Activated CD8-positive, alpha-beta memory T cell treated with anti-CD3 and anti-CD28 coated beads for 1 hour (primary cell): ENCODE data around the gene CT45A1.
A peak's percentile ranks its signal among the peaks of the same experiment; 100 is the strongest.
"Not testable (repeated sequence)": the region's sequence is repeated elsewhere in the genome, so short reads cannot be mapped to it uniquely, and the experiment has no call there.

Experiments used
- DNase-seq, 2 donors: peaks; one replicate each; pipeline ENCODE4 v3.0.0-alpha.2; 2020; ENCODE audit warnings: low read depth in 1 of 2; ENCODE audit errors: extremely low read depth in 1 of 2

Gene CT45A1, protein sequence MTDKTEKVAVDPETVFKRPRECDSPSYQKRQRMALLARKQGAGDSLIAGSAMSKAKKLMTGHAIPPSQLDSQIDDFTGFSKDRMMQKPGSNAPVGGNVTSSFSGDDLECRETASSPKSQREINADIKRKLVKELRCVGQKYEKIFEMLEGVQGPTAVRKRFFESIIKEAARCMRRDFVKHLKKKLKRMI

DNA sequence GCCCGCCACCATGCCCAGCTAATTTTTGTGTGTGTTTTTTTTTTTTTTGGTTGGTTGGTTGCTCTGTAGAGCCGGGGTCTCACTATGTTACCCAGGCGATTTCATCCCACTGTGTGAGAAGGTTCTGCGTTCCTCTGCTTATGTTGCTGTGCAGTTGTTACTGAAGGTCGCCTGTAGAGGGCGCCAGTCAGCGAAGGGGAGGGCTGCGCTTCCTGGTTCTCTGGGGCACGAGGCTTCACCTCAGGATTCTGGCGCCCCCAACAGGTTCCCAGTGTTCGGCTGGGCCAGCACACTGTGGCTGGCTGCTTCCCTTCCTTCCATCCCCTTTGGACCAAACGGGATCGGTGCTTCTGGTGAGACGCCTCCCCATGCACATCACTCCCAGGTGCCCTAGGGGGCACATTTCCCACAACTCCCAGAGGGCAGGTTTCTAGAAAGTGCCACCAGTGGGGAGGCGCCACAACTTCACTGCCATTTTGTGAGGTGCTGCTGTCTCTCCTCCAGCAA is at the start of gene CT45A1:
Gene CT45A1, plus strand, starts transcription at position 457 of the 507 bp plus-strand sequence. CDS start 5,302 bp downstream, outside the sequence.
- not testable (repeated sequence) for DNase-seq

DNA sequence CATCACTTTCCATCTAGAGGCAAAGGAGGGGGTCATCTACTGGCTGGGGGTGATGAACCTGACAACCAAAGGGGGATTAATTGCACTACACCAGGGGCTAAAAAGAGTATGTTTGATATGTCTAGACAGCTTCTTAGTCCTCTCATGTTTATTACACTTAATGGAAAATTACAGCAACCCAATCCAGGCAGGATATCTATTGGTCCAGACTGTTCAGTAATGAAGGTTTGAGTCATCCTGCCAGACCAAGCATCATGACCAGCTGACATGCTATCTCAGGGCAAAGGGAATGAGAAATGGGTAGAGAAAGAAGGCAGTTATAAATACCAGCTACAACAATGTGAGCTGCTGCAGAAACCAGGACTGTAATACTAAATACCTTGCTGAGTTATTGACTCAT is 40.5 kb upstream of the CT45A1 start:
- DNase-seq: not testable (repeated sequence)

DNA sequence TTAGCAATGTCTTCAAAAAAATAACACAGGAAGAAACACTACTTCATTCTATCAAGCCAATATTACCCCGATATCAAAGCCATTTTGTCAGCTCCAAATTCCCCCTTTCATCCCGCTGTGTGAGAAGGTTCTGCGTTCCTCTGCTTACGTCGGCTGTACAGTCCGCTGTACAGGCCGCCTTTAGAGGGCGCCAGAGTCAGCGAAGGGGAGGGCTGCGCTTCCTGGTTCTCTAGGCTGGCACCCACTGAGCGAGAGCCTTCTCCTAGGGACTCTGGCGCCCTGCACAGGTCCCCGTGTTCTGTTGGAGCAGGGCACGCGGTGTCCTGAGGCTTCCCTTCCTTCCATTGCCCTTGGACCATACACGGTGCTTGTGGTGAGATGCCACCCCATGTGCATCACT is 25.3 kb upstream of the CT45A1 start:
- DNase-seq: no peak

DNA sequence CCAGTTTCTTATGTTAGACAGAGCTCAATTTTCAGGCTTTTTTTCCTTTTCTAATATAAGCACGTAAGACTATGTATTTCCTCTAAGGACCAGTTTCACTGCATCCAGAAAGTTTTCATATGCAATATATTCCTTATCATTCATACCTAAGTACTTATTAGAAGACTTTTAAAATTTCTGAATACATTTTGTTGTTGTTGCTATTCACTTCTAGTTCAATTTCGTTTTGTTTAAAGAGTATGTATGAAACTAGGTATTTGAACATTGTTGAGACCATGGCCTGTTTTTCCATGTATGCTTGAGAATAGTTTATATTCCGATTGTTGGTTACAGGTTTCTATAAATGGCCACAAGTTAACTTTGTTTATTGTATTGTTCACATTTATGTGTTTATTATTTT is 18.0 kb upstream of the CT45A1 start:
- DNase-seq: no peak

DNA sequence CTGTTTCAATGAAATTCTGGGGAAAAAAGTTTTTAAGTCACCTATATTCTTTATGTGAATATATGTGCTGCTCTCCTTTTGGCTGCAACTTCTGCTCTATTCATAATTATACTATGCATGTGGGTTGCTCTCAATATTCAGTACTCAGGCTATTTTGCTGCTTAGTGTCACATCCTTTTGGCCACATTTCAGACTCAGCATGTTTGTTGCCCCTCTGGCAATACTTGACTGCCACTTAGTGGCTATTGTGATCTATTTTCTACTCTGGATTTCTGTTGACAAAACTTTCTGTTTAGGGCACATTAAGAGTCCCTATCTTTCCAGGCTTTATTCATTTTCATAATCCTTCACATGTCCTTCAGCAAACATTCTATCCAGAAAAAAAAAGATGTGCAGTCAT is 15.8 kb upstream of the CT45A1 start:
- no peak for DNase-seq

DNA sequence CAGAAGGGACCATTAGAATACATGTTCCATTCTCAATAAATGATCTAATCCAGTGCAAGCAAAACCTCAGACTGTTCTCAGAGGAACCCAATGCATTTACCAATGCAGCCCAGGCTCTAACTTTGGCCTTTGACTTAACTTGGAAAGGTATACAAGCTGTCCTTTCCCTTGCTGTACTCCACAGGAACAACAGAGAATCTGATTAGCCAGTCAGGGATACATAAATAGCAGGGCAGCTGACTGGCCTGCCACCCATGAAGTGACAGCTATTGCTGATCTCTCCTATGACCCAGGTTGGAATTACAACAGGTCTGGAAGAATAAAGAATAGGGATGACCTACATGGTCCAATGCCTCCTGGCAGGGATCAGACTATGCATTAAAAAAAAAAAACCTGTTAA is 14.5 kb upstream of the CT45A1 start:
- no peak for DNase-seq

DNA sequence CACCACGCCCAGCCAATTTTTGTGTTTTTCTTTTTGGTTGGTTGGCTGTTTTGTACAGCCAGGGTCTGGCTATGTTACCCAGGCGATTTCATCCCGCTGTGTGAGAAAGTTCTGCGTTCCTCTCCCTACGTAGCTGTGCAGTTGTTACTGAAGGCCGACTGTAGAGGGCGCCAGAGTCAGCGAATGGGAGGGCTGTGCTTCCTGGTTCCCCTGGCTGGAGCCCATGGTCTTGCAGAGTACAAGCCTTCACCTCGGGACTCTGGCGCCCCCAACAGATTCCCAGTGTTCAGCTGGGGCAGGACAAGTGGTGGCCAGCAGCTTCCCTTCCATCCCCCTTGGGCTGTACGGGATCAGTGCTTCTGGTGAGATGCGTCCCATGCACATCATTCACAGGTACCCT is 5.6 kb upstream of the CT45A1 start:
- no peak for DNase-seq

DNA sequence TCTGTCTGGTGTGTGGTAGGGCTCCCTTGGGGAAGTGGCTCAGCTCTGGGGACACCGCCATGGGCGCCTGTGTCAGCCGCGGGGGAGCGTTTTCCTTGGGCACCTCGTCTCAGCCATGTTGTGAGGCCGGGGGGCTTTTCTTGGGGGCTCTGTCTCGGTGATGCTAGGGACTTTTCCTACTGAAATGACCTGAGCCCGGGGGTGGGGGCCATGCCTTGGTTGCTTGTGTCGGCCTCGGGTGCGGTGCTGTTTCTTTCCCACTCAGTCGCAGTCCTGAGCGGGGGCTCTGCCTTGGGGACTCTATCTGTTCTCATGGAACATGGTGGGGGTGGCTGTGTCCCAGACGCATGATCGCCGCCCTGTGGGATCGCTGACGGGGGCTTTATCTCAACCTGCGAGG is 356 bp downstream of the CT45A1 start:
- DNase-seq: no peak

DNA sequence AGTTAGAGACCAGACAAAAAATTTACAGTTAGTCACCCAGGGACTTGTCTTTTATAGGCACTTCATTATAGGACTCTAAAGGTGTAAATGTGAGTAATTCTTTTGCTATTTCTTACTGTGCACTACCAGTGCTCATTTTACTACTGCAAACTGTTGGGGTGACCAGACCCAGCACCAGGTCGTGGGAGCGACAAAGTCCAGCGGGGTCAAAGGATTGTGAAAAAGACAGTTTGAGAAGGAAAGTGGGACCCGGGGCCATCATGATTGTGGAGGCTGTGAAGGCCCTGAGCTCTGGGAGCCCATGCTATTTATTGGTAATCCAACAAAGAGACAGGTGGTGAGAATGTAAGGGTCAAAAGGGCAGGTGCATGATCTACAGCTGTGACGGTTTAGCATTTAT is 21.2 kb downstream of the CT45A1 start:
- not testable (repeated sequence) for DNase-seq

DNA sequence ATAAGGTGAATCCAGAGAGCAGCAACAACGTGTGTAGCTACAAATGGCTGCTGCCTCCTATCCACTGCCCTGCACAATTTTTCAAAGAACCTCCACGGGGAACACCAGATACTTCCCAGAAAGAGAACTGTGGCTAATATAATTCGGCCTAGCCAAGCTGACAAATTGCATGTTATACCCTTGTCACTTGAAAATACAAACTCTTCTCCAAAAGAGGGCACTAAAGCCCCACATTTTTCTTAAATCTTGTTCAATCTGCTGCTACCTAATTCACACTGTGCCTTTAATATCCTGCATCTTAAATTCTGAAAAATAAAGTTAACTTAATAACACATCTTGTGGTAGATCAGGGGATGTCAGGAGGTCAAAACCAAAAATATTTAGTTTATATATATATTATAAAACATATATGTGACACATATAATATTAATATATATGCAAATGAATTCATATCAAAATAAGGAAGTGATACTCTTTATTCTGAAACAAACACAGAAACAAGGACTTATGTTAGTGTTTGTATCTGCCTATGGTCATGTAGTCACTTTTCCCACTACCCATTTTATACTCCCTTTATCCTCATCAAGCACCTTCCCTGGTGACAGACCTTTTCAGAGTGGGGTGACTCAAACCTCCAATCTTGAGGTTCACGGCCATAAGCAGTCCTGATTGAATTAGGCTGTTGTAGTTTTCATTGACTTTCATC is 24.1 kb downstream of the CT45A1 start:
- DNase-seq: no peak

DNA sequence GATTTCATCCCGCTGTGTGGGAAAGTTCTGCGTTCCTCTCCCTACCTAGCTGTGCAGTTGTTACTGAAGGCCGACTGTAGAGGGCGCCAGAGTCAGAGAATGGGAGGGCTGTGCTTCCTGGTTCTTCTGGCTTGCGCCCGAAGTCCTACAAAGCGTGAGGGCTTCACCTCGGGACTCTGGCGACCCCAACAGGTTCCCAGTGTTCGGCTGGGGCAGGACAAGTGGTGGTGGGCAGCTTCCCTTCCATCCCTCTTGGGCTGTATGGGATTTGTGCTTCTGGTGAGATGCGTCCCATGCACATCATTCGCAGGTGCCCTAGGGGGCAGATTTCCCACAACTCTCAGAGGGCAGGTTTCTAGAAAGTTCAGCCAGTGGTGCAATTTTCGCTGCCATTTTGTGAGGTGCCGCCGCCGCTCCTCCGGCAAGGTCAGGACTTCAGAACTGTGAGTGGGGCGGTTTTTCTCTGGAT is 27.3 kb downstream of the CT45A1 start:
- DNase-seq: peak; percentile 1 to 17

DNA sequence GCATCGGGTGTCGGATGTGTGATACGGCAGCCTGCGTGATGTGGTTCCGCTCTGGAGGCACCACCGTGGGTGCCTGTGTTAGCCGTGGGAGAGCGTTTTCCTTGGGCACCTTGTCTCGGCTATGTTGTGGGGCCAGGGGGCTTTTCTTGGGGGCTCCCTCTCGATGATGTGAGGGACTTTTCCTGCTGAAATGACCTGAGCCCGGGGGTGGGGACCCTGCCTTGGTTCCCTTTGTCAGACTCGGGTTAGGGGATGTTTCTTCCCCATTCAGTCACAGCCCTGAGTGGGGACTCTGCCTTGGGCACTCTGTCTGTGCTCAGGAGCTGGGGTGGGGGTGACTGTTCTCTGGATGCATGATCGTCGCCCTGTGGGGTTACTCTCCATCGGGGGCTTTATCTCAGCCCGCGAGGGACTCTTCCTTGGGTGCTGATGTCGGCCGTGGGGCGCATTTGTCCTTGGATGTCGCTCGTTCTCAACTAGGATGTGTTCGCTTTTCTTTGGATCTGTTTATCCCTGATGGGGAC is 27.8 kb downstream of the CT45A1 start:
- no peak for DNase-seq

DNA sequence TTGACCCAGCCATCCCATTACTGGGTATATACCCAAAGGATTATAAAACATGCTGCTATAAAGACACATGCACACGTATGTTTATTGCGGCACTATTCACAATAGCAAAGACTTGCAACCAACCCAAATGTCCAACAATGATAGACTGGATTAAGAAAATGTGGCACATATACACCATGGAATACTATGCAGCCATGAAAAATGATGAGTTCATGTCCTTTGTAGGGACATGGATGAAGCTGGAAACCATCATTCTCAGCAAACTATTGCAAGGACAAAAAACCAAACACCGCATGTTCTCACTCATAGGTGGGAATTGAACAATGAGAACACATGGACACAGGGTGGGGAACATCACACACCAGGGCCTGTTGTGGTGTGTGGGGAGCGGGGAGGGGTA is 31.3 kb downstream of the CT45A1 start:
- not testable (repeated sequence) for DNase-seq

DNA sequence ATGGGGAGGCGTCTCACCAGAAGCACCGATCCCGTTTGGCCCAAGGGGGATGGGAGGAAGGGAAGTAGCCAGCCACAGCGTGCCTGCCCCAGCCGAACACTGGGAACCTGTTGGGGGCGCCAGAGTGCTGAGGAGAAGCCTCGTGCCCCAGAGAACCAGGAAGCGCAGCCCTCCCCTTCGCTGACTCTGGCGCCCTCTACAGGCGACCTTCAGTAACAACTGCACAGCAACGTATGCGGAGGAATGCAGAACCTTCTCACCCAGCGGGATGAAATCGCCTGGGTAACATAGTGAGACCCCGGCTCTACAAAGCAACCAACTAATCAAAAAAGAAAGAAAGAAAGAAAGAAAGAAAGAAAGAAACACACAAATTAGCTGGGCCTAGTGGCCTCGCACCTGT is 54.7 kb downstream of the CT45A1 start, which contains the start of gene CT45A3:
Gene CT45A3, minus strand, starts transcription at position 101 of the 400 bp plus-strand sequence. CDS start 3,747 bp downstream, outside the sequence.
- DNase-seq: not testable (repeated sequence)
